ENCODE results near the gene MROH2B.

GRCh38 chr5:41010572-41010971, 60.6 kb downstream of the MROH2B start:
- no peak for TF ChIP-seq EZH2phosphoT487 (IDR thresholded peaks at IDR 0.05)
- TF ChIP-seq CTCF (IDR thresholded peaks at IDR 0.05), result no peak

Data from neural progenitor cell (in vitro differentiated cells).